Mesenchymal stem cell (in vitro differentiated cells and primary cell): ENCODE data around the gene PANK1.

Experiments used
- DNase-seq: peaks from one replicate; pipeline ENCODE4 v3.0.0-alpha.2; 2013
- H2AFZ ChIP-seq: one replicate; pipeline ENCODE4 v1.6.1; 2013; ENCODE audit warnings: low read depth, mild to moderate bottlenecking, control low read depth, inconsistent platforms, low read length, moderate library complexity
- H2AK5ac ChIP-seq: 2 replicates; pipeline ENCODE4 v1.6.1; 2013; ENCODE audit warnings: low read length, moderate library complexity, mild to moderate bottlenecking, inconsistent platforms; ENCODE audit not compliant: severe bottlenecking
- H2BK120ac ChIP-seq: one replicate; pipeline ENCODE4 v1.6.1; 2013; ENCODE audit warnings: low read depth, mild to moderate bottlenecking, inconsistent platforms, low read length, moderate library complexity
- H2BK12ac ChIP-seq, 2 experiments: one replicate each; pipeline ENCODE4 v1.6.1; 2013; ENCODE audit warnings: inconsistent platforms in 2 of 2, low read length in 2 of 2, mild to moderate bottlenecking in 2 of 2, moderate library complexity in 2 of 2, control low read depth in 1 of 2
- H2BK15ac ChIP-seq: one replicate; pipeline ENCODE4 v1.6.1; 2013; ENCODE audit warnings: mild to moderate bottlenecking, low read depth, inconsistent platforms; ENCODE audit not compliant: poor library complexity, severe bottlenecking
- H2BK5ac ChIP-seq: 2 replicates; pipeline ENCODE4 v1.6.1; 2013; ENCODE audit warnings: low read depth, mild to moderate bottlenecking, low read length, control low read depth, inconsistent platforms; ENCODE audit not compliant: poor library complexity, severe bottlenecking
- H3K14ac ChIP-seq, 2 experiments: one replicate each; pipeline ENCODE4 v1.6.1; 2013; ENCODE audit warnings: inconsistent platforms in 2 of 2, low read length in 2 of 2, control low read depth in 1 of 2, mild to moderate bottlenecking in 1 of 2, moderate library complexity in 1 of 2
- H3K18ac ChIP-seq, 2 experiments: one replicate each; pipeline ENCODE4 v1.6.1; 2013; ENCODE audit warnings: inconsistent platforms in 2 of 2, low read length in 2 of 2, control low read depth in 1 of 2, low read depth in 1 of 2, mild to moderate bottlenecking in 1 of 2
- H3K23ac ChIP-seq, 2 experiments: one replicate each; pipeline ENCODE4 v1.6.1; 2013; ENCODE audit warnings: inconsistent platforms in 2 of 2, low read length in 2 of 2, mild to moderate bottlenecking in 2 of 2, moderate library complexity in 2 of 2, control low read depth in 1 of 2
- H3K27ac ChIP-seq: 2 replicates; pipeline ENCODE4 v1.5.1; 2013; ENCODE audit warnings: mild to moderate bottlenecking, moderate library complexity, low read length, control low read depth, inconsistent platforms; ENCODE audit not compliant: poor library complexity, severe bottlenecking
- H3K27me3 ChIP-seq, 2 experiments: 2 replicates each; pipeline versions ENCODE4 v1.6.1 to v1.7.0; 2013; ENCODE audit warnings: low read length in 2 of 2, mild to moderate bottlenecking in 2 of 2, moderate library complexity in 2 of 2, control low read depth in 1 of 2, inconsistent platforms in 1 of 2; ENCODE audit not compliant: control insufficient read depth in 1 of 2, insufficient read depth in 1 of 2
- H3K36me3 ChIP-seq, 2 experiments: 2 replicates each; pipeline versions ENCODE4 v1.6.1 to v1.7.0; 2013; ENCODE audit warnings: low read length in 2 of 2, control low read depth in 1 of 2, inconsistent platforms in 1 of 2, low read depth in 1 of 2, mild to moderate bottlenecking in 1 of 2; ENCODE audit not compliant: insufficient read depth in 2 of 2, control insufficient read depth in 1 of 2
- H3K4ac ChIP-seq, 2 experiments: one replicate each; pipeline ENCODE4 v1.6.1; 2013; ENCODE audit warnings: inconsistent platforms in 2 of 2, low read length in 2 of 2, mild to moderate bottlenecking in 2 of 2, moderate library complexity in 2 of 2, control low read depth in 1 of 2, low read depth in 1 of 2
- H3K4me1 ChIP-seq: 2 replicates; pipeline ENCODE4 v1.6.1; 2013; ENCODE audit warnings: low read depth, low read length, control low read depth; ENCODE audit not compliant: control insufficient read depth, insufficient read depth
- H3K4me2 ChIP-seq: 2 replicates; pipeline ENCODE4 v1.6.1; 2013; ENCODE audit warnings: low read length, mild to moderate bottlenecking, inconsistent platforms; ENCODE audit not compliant: poor library complexity, severe bottlenecking
- H3K4me3 ChIP-seq, 2 experiments: 2 replicates each; pipeline versions ENCODE4 v1.5.1 to v1.7.0; 2013; ENCODE audit warnings: low read length in 2 of 2, mild to moderate bottlenecking in 2 of 2, control low read depth in 1 of 2, low read depth in 1 of 2; ENCODE audit not compliant: insufficient read depth in 1 of 2
- H3K79me1 ChIP-seq: replicated peaks from 2 replicates; pipeline ENCODE4 v1.6.1; 2013; ENCODE audit warnings: mild to moderate bottlenecking, control low read depth, low read length, inconsistent platforms; ENCODE audit not compliant: poor library complexity, severe bottlenecking
- H3K9ac ChIP-seq: 2 replicates; pipeline ENCODE4 v1.7.0; 2013; ENCODE audit warnings: mild to moderate bottlenecking, low read length, moderate library complexity
- H3K9me3 ChIP-seq: 2 replicates; pipeline ENCODE4 v1.7.0; 2013; ENCODE audit warnings: mild to moderate bottlenecking, low read length; ENCODE audit not compliant: control insufficient read depth
- H4K8ac ChIP-seq: one replicate; pipeline ENCODE4 v1.6.1; 2013; ENCODE audit warnings: inconsistent platforms, mild to moderate bottlenecking, low read length, moderate library complexity
- H4K91ac ChIP-seq: one replicate; pipeline ENCODE4 v1.6.1; 2013; ENCODE audit warnings: mild to moderate bottlenecking, low read length, inconsistent platforms
- WGBS: methylation state at CpG from one replicate; pipeline ENCODE4 v1.1.7; 2013; ENCODE audit warnings: mixed read lengths; 5-methylcytosine and 5-hydroxymethylcytosine counted together

The PANK1 gene

DNA sequence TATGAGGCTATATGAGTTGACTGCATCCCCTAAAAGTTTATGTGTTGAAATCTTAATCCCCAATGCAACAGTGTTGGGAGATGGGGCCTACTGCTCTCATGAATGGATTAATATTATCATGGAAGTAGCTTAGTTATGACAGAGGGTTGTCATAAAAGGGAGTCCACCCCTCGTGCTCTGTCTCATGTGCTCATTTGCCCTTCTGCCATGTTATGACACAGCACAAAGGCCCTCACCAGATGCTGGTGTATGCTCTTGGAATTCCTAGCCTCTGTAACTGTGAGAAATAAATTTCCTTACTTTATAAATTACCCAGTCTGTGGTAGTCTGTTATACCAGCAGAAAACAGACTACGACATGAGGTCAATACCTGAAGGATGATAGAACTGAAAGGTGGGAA lies 17.6 kb upstream of the PANK1 start:
- H4K8ac ChIP-seq, result no peak overlapping the region
- H3K79me1 ChIP-seq, result no peaks in the 10 kb centered on the region
- H3K4ac ChIP-seq, result no peak overlapping the region
- H3K27ac ChIP-seq, result no peak overlapping the region
- H3K4me1 ChIP-seq, result no peaks in the 10 kb centered on the region
- no peak overlapping the region for H2BK12ac ChIP-seq
- no peak overlapping the region for H2AK5ac ChIP-seq
- H3K9me3 ChIP-seq, result no peaks in the 10 kb centered on the region
- no peak overlapping the region for H2BK15ac ChIP-seq
- H3K14ac ChIP-seq, result no peak overlapping the region
- H3K9ac ChIP-seq, result no peak overlapping the region
- 100% methylated on average over 1 of the region's 2 CpGs for WGBS
- no peaks in the 10 kb centered on the region for H3K27me3 ChIP-seq
- H2BK120ac ChIP-seq, result no peak overlapping the region
- H3K36me3 ChIP-seq, result no peaks in the 10 kb centered on the region
- no peak overlapping the region for H2AFZ ChIP-seq
- DNase-seq, result no peak
- no peak overlapping the region for H3K4me3 ChIP-seq
- no peak overlapping the region for H3K18ac ChIP-seq
- H2BK5ac ChIP-seq, result no peak overlapping the region
- H4K91ac ChIP-seq, result no peak overlapping the region
- no peak overlapping the region for H3K23ac ChIP-seq
- H3K4me2 ChIP-seq, result no peak overlapping the region

GRCh38 chr10:89659143-89660131 lies 14.4 kb upstream of the PANK1 start:
- H2BK120ac ChIP-seq, result no peak overlapping the region
- no peak overlapping the region for H2BK15ac ChIP-seq
- H3K79me1 ChIP-seq, result no peaks in the 10 kb centered on the region
- no peak overlapping the region for H2AFZ ChIP-seq
- H3K4me2 ChIP-seq, result no peak overlapping the region
- no peaks in the 10 kb centered on the region for H3K27me3 ChIP-seq
- H3K14ac ChIP-seq, result no peak overlapping the region
- H4K91ac ChIP-seq, result no peak overlapping the region
- no peak overlapping the region for H2AK5ac ChIP-seq
- H3K4me3 ChIP-seq, result peak overlapping the region in 1 of 2 experiments; percentile 44
- no peak overlapping the region for H3K27ac ChIP-seq
- 97% methylated on average over 7 of the region's 10 CpGs for WGBS
- H3K36me3 ChIP-seq, result no peaks in the 10 kb centered on the region
- peak overlapping the region; percentile 15 for H3K9ac ChIP-seq
- no peak overlapping the region for H2BK12ac ChIP-seq
- no peaks in the 10 kb centered on the region for H3K4me1 ChIP-seq
- no peak for DNase-seq
- H2BK5ac ChIP-seq, result no peak overlapping the region
- H4K8ac ChIP-seq, result no peak overlapping the region
- no peak overlapping the region for H3K18ac ChIP-seq
- no peak overlapping the region for H3K4ac ChIP-seq
- no peak overlapping the region for H3K23ac ChIP-seq
- no peaks in the 10 kb centered on the region for H3K9me3 ChIP-seq

DNA sequence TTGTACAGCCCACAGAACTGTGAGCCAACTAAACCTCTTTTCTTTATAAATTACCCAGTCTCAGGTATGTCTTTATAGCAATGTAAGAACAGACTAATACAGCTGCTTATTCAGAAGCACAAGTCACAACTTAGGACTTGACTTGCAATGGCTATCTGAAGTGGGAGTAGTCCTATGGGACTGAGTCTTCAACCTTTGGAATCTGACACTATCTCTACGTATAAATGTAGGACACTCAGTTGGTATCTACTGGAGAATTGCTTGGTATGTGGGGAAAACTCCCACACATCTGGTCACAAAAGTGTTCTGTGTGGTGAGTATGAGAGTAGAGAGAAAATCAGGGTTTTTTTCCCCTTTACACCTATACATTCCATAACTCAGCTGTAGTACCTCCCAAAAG lies 12.3 kb upstream of the PANK1 start:
- H4K91ac ChIP-seq, result no peak overlapping the region
- no peak overlapping the region for H2AFZ ChIP-seq
- H2BK15ac ChIP-seq, result no peak overlapping the region
- no peaks in the 10 kb centered on the region for H3K9me3 ChIP-seq
- no peaks in the 10 kb centered on the region for H3K27me3 ChIP-seq
- H3K4me1 ChIP-seq, result peaks cover 1% of the 10 kb centered on the region
- 100% methylated on average over 1 of the region's 1 CpG for WGBS
- no peaks in the 10 kb centered on the region for H3K36me3 ChIP-seq
- H2BK12ac ChIP-seq, result no peak overlapping the region
- no peak overlapping the region for H3K4ac ChIP-seq
- no peak overlapping the region for H3K9ac ChIP-seq
- H3K27ac ChIP-seq, result no peak overlapping the region
- no peak overlapping the region for H3K18ac ChIP-seq
- no peak overlapping the region for H3K4me3 ChIP-seq
- H2BK120ac ChIP-seq, result no peak overlapping the region
- no peaks in the 10 kb centered on the region for H3K79me1 ChIP-seq
- no peak overlapping the region for H3K23ac ChIP-seq
- no peak overlapping the region for H3K14ac ChIP-seq
- no peak overlapping the region for H2BK5ac ChIP-seq
- no peak for DNase-seq
- H3K4me2 ChIP-seq, result no peak overlapping the region
- H2AK5ac ChIP-seq, result no peak overlapping the region
- H4K8ac ChIP-seq, result no peak overlapping the region

DNA sequence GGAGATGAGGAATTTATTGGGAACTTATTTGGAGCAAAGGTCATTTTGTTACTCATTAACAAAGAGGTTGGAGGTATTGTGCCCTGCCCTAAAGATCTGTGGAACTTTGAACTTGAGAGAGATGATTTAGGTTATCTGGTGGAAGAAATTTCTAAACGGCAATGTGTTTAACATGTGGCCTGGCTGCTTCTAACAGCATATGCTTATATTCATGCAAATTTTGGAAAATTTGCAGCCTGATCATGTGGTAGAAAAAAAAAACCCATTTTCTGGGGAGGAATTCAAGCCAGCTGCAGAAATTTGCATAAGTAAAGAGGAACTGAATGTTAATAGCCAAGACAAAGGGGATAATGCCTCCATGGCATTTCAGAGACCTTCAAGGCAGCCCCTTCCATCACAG lies 10.7 kb upstream of the PANK1 start:
- Histone ChIP-seq H2BK15ac (no peak overlapping the region), H3K18ac (no peak overlapping the region), H3K4ac (no peak overlapping the region), H3K14ac (no peak overlapping the region), H3K4me3 (no peak overlapping the region), H3K9me3 (no peaks in the 10 kb centered on the region), H3K23ac (no peak overlapping the region), H2BK120ac (no peak overlapping the region), H3K9ac (no peak overlapping the region), H3K4me1 (peaks cover 1% of the 10 kb centered on the region), H3K27me3 (no peaks in the 10 kb centered on the region), H4K91ac (no peak overlapping the region), H3K27ac (no peak overlapping the region), H4K8ac (no peak overlapping the region), H2BK5ac (no peak overlapping the region), H2BK12ac (no peak overlapping the region), H3K79me1 (no peaks in the 10 kb centered on the region), H3K4me2 (no peak overlapping the region), H2AFZ (no peak overlapping the region), H3K36me3 (no peaks in the 10 kb centered on the region), H2AK5ac (no peak overlapping the region)
- no peak for DNase-seq
- WGBS, result 97% methylated on average over 1 of the region's 1 CpG
